Spleen (tissue), 11 donors: ENCODE results near the gene XIRP2. TPM values are rescaled to one million over a fixed set of nuclear protein-coding genes. Genes with fewer than 3 reads are reported as not detected.

ENCODE experiments used
- DNase-seq: peaks from one replicate; pipeline ENCODE4 v3.0.0-alpha.2; 2020
- H3K27ac ChIP-seq, 8 donors: fragments of 200-600 bp; sonication (generic) in 7 of 8; 1 replicate in 4 of 8; 2 replicates in 4 of 8; pipeline versions ENCODE4 v1.5.0 to v1.8.0; 2016 to 2021; ENCODE audit warnings: inconsistent platforms in 4 of 8, mild to moderate bottlenecking in 4 of 8, moderate library complexity in 1 of 8
- H3K27me3 ChIP-seq, 7 donors: fragments of 200-600 bp; sonication (generic) in 6 of 7; replicated peaks in 1 of 7; 1 replicate in 4 of 7; 2 replicates in 3 of 7; pipeline versions ENCODE4 v1.5.0 to v1.8.0; 2016 to 2021; ENCODE audit warnings: inconsistent platforms in 3 of 7, mild to moderate bottlenecking in 1 of 7
- H3K36me3 ChIP-seq, 6 donors: fragments of 200-600 bp; sonication (generic) in 5 of 6; 1 replicate in 4 of 6; 2 replicates in 2 of 6; pipeline versions ENCODE4 v1.5.0 to v1.8.0; 2016 to 2021; ENCODE audit warnings: inconsistent platforms in 2 of 6
- H3K4me1 ChIP-seq, 6 donors: fragments of 200-600 bp; sonication (generic) in 5 of 6; 1 replicate in 3 of 6; 2 replicates in 3 of 6; pipeline versions ENCODE4 v1.5.0 to v1.8.0; 2016 to 2021; ENCODE audit warnings: inconsistent platforms in 3 of 6
- H3K4me3 ChIP-seq, 8 donors: fragments of 200-600 bp; sonication (generic) in 7 of 8; 1 replicate in 4 of 8; 2 replicates in 4 of 8; pipeline versions ENCODE4 v1.5.0 to v1.8.0; 2016 to 2021; ENCODE audit warnings: inconsistent platforms in 4 of 8, mild to moderate bottlenecking in 4 of 8, moderate library complexity in 2 of 8
- H3K9me3 ChIP-seq, 8 donors: fragments of 200-600 bp; sonication (generic) in 7 of 8; 1 replicate in 4 of 8; 2 replicates in 4 of 8; pipeline versions ENCODE4 v1.5.0 to v1.8.0; 2016 to 2021; ENCODE audit warnings: inconsistent platforms in 4 of 8
- POLR2A ChIP-seq, 3 donors: fragments of 450-650 bp; IDR thresholded peaks; one replicate each; pipeline ENCODE4 v1.5.1; 2017; ENCODE audit warnings: antibody characterized with exemption in 3 of 3, mild to moderate bottlenecking in 1 of 3
- POLR2AphosphoS5 ChIP-seq, 3 donors: sonication (generic); formaldehyde crosslinking; IDR thresholded peaks; one replicate each; pipeline ENCODE4 v1.5.1; 2017; ENCODE audit warnings: antibody characterized with exemption in 3 of 3
- WGBS, 5 donors: extraction: QIAGEN DNeasy Blood & Tissue Kit in 3 of 5; methylation state at CpG; one replicate each; pipeline versions ENCODE4 v1.1.5 to v1.1.7; 2013 to 2018; 5-methylcytosine and 5-hydroxymethylcytosine counted together
- intact Hi-C: fragments of 100-400 bp; cut with DNase I; formaldehyde crosslinking; loops from one replicate; pipeline ENCODE4 v1.15.0; 2023; ENCODE audit warnings: low total_unique reads
- polyA plus RNA-seq, 3 donors: library from polyadenylated mRNA; stranded (reverse); fragments of 200-250 nt; gene quantifications; one replicate each; pipeline ENCODE4 v1.2.1, GENCODE V29; 2013
- total RNA-seq, 7 donors: library from RNA; depleted of rRNA in 3 of 7; stranded (reverse); fragments of >200 nt in 3 of 7; fragmentation: NEBNext Ultra II Directional in 4 of 7; extraction: Animal tissue kit (Norgen Biotek cat#: 25700) in 4 of 7; gene quantifications; one replicate each; pipeline versions ENCODE4 v1.1.0 to v1.2.1, GENCODE V29; 2016 to 2021
- TF ChIP-seq, protein P1 (sequence below), 11 experiments: fragments of 200-600 bp in 7 of 11; fragments of 450-650 bp in 4 of 11; sonication (generic) in 4 of 11; IDR thresholded peaks in 8 of 11; conservative IDR thresholded peaks in 3 of 11; 1 replicate in 7 of 11; 2 replicates in 4 of 11; pipeline versions ENCODE4 v1.4.0 to v1.8.0; 2016 to 2021; ENCODE audit warnings: antibody characterized with exemption in 11 of 11, inconsistent platforms in 4 of 11, mild to moderate bottlenecking in 1 of 11
- donor health status: healthy with polysubstance abuse.
- donor health status: DM: no; HTN: no; CAD: no; lungs with moderate emphysema.
- donor health status: DM: no; HTN: no; CAD: no.
- donor health status: Bipolar disorder and iron deficiency.
- donor health status: healthy.
- donor health status: DM: no; HTN: no; CAD: no.
- donor health status: DM: yes; HTN: yes; CAD: no.

XIRP2 gene
- total and polyA plus RNA-seq, 10 donors, result 0.10 to 3.2 (median 0.47) TPM

DNA sequence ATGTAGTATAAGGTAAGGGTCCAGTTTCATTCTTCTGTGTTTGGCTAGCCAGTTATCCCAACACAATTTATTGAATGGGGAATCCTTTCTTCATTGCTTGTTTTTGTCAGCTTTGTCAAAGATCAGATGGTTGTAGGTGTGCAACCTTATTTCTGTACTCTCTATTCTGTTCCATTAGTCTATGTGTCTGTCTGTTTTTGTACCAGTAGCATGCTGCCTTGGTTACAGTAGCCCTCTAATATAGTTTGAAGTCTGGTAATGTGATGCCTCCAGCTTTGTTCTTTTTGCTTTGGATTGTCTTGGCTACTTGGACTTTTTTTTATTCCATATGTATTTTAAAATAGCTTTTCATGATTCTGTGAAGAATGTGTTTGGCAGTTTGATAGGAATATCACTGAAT lies 222.1 kb downstream of the XIRP2 start:
- intact Hi-C loops, result no loop called here

DNA sequence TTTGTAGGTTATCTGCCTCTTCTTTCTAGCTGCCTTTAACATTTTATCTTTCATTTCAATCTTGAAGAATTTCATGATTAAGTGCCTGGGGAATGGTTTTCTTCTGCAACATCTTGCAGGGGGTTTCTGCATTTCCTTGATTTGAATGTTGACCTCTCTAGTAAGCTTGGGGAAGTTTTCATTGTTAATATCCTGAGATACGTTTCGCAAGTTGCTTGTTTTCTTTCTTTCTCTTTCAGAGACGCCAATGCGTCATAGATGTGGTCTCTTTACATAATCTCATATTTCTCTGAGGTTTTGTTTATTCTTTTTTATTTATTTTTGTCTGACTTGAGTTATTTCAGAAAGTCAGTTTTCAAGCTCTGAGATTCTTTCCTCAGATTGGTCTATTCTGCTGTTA lies 225.7 kb downstream of the XIRP2 start:
- Histone ChIP-seq H3K36me3 (no peaks in the 10 kb centered on the region), H3K4me3 (no peak overlapping the region), H3K9me3 (peaks cover 0 to 5% (median 0%) of the 10 kb centered on the region in 8 donors), H3K4me1 (no peaks in the 10 kb centered on the region), H3K27ac (no peak overlapping the region), H3K27me3 (no peaks in the 10 kb centered on the region)
- intact Hi-C loops, result no loop called here
- no peak for DNase-seq
- TF ChIP-seq POLR2AphosphoS5 (IDR thresholded peaks at IDR 0.05) (no peak), POLR2A (IDR thresholded peaks at IDR 0.05) (no peak)
- TF ChIP-seq, protein P1, sequence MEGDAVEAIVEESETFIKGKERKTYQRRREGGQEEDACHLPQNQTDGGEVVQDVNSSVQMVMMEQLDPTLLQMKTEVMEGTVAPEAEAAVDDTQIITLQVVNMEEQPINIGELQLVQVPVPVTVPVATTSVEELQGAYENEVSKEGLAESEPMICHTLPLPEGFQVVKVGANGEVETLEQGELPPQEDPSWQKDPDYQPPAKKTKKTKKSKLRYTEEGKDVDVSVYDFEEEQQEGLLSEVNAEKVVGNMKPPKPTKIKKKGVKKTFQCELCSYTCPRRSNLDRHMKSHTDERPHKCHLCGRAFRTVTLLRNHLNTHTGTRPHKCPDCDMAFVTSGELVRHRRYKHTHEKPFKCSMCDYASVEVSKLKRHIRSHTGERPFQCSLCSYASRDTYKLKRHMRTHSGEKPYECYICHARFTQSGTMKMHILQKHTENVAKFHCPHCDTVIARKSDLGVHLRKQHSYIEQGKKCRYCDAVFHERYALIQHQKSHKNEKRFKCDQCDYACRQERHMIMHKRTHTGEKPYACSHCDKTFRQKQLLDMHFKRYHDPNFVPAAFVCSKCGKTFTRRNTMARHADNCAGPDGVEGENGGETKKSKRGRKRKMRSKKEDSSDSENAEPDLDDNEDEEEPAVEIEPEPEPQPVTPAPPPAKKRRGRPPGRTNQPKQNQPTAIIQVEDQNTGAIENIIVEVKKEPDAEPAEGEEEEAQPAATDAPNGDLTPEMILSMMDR (IDR thresholded peaks at IDR 0.05 in 8 of 11, conservative IDR thresholded peaks at IDR 0.05 in 3 of 11), result no peak
- WGBS, 5 donors, result 57 to 76% (median 73%) methylated on average over 4 of the region's 4 CpGs

More for the DNA sequence above, 222.1 kb downstream of the XIRP2 start:
- Histone ChIP-seq H3K4me3 (no peak overlapping the region), H3K9me3 (peaks cover 0 to 16% (median 6%) of the 10 kb centered on the region in 8 donors), H3K27me3 (no peaks in the 10 kb centered on the region), H3K27ac (no peak overlapping the region), H3K36me3 (no peaks in the 10 kb centered on the region), H3K4me1 (no peaks in the 10 kb centered on the region)
- TF ChIP-seq POLR2AphosphoS5 (IDR thresholded peaks at IDR 0.05) (no peak), POLR2A (IDR thresholded peaks at IDR 0.05) (no peak)
- TF ChIP-seq, protein P1 (IDR thresholded peaks at IDR 0.05 in 8 of 11, conservative IDR thresholded peaks at IDR 0.05 in 3 of 11), result no peak
- no peak for DNase-seq

- TF ChIP-seq POLR2A (IDR thresholded peaks at IDR 0.05), result no peak
- TF ChIP-seq, protein P1 (IDR thresholded peaks at IDR 0.05 in 8 of 11, conservative IDR thresholded peaks at IDR 0.05 in 3 of 11), result no peak
- TF ChIP-seq POLR2AphosphoS5 (IDR thresholded peaks at IDR 0.05), result peak in 1 of 3 donors; percentile 32
- H3K4me1 ChIP-seq, result no peaks in the 10 kb centered on the region
- H3K9me3 ChIP-seq, result no peaks in the 10 kb centered on the region
- H3K4me3 ChIP-seq, result no peak overlapping the region
- no peaks in the 10 kb centered on the region for H3K27me3 ChIP-seq
- no peaks in the 10 kb centered on the region for H3K36me3 ChIP-seq
- no peak for DNase-seq
- no peak overlapping the region for H3K27ac ChIP-seq
- intact Hi-C loops, result no loop called here
Observed at GRCh38 chr2:167115541-167115940, 227.3 kb downstream of the XIRP2 start.

DNA sequence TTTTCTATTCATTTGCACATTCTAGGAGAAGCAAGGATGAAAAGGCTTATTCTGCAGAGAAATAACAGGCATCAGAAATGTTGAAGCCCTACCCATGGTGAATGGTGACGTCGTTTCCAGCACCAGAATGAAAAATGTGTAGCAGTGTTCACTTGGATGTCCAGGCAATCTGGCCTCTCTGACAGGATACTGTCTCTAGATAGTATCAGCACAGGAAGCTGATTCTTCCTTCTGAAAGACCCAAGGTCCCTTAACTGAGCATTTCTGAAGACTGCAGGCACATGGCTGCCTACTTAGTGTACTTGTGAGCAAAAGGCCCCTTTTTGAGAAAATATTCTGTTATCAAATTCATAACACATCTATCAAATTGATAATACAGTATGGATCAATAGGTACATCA lies 234.1 kb downstream of the XIRP2 start:
- intact Hi-C loops, result no loop called here

More for the DNA sequence above, 234.1 kb downstream of the XIRP2 start:
- no peak for DNase-seq
- WGBS, 5 donors, result 21 to 56% (median 33%) methylated on average over 2 of the region's 2 CpGs
- no peaks in the 10 kb centered on the region for H3K9me3 ChIP-seq
- no peaks in the 10 kb centered on the region for H3K36me3 ChIP-seq
- peaks cover 0 to 9% (median 0%) of the 10 kb centered on the region in 6 donors for H3K4me1 ChIP-seq
- H3K27me3 ChIP-seq, result no peaks in the 10 kb centered on the region
- H3K27ac ChIP-seq, result no peak overlapping the region
- no peak overlapping the region for H3K4me3 ChIP-seq
- TF ChIP-seq, protein P1 (IDR thresholded peaks at IDR 0.05 in 8 of 11, conservative IDR thresholded peaks at IDR 0.05 in 3 of 11), result no peak
- TF ChIP-seq POLR2AphosphoS5 (IDR thresholded peaks at IDR 0.05) (peak in 1 of 3 donors; percentile 33), POLR2A (IDR thresholded peaks at IDR 0.05) (no peak)
